Activated T-cell treated with anti-CD3 and anti-CD28 coated beads for 24 hours (primary cell): ENCODE measurements around the gene USP10.

ENCODE experiments used
- DNase-seq: peaks from one replicate; pipeline ENCODE4 v3.0.0-alpha.2; 2020; ENCODE audit warnings: low read depth

Gene USP10

DNA sequence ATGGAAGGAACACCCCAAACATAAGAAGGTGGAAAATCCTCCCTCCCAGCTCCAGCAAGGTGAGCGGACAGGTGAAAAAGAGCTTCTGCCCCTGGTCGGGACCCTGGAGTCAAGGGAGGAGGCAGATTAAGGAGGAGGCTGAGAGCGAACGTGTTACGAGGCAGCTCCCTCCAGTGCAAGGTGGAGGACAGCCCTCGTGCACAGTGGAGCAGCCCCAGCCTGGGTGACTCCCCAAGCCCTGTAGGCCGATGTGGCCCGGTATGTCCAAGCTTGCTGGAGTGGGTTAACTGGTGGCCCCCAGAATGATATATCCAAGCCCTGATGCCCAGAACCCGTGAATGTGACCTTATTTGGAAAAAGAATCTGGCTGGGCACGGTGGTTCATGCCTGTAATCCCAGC, 104.5 kb downstream of the USP10 start:
- DNase-seq = no peak

DNA sequence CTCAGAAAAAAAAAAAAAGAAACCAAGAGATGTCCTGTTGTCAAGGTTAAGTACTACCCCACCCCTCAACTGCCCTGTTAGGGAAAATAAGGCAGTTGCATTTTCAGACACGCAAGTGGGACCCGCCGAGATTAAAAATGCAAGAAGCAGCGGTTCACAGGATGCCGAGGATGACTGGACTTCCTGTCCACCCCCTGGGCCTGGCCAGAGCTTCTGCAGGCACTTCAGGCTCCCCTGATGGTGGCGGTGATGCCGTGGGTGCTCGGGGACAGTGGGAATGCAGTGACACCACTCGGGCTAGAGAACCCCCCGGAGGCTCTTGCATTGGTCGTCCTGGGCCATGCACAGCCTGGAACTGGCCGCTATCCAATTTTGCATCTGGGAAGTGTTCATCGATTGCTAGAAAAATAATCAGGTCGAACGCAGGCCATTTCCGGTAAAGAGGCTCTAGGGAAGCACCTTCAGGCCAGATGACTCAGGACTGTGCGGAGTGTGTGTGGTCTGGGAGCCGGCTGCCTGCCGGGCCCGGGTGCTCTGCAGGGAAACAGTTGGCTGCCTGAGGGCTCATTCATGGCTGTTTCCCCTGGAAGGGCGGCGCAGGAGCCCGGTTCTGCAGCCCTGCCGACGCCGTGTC, 106.6 kb downstream of the USP10 start:
- no peak for DNase-seq

DNA sequence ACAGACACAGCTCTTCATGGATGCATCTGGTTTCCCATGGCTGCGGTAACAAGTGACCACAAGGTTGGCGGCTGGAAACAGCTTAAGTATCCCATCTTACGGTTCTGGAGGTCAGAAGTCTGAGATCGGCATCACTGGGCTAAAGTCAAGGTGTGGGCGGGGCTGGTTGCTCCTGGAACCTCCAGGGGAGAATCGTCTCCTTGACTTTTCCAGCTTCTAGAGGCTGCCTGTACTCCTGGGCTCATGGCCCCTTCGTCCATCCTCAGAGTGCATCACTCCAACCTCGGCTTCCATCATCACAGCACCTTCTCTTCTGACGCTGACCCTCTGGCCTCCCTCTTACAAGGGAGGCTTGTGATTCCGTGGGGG, 107.1 kb downstream of the USP10 start:
- no peak for DNase-seq

DNA sequence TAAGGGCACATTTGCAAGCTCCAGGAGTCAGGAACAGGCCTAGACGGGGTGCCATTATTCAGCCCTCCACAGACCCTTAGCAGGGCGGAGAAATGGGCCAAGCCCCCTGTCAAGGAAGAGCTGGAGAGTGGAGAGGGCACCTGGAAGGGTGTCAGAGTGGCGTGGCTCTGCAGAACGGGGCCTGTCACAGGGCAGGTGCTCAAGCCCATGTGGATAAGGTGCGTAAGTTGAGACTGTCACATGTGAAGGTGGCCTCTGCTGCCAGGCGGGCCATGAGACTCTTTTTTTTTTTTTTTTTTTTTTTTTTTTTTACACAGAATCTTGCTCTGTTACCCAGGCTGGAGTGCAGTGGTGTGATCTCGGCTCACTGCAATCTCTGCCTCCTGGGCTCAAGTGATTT, 108.0 kb downstream of the USP10 start:
- no peak for DNase-seq

GRCh38 chr16:84808826-84809225, 109.0 kb downstream of the USP10 start:
- no peak for DNase-seq

- no peak for DNase-seq
These were observed 110.9 kb downstream of the USP10 start for GRCh38 chr16:84810518-84811273.

GRCh38 chr16:84811529-84811928, 111.7 kb downstream of the USP10 start:
- DNase-seq = no peak

GRCh38 chr16:84813141-84813934, 113.5 kb downstream of the USP10 start:
- no peak for DNase-seq

GRCh38 chr16:84815462-84815861, 115.7 kb downstream of the USP10 start:
- DNase-seq = no peak

GRCh38 chr16:84816023-84816422, 116.2 kb downstream of the USP10 start:
- no peak for DNase-seq

GRCh38 chr16:84816485-84816884, 116.7 kb downstream of the USP10 start:
- no peak for DNase-seq

DNA sequence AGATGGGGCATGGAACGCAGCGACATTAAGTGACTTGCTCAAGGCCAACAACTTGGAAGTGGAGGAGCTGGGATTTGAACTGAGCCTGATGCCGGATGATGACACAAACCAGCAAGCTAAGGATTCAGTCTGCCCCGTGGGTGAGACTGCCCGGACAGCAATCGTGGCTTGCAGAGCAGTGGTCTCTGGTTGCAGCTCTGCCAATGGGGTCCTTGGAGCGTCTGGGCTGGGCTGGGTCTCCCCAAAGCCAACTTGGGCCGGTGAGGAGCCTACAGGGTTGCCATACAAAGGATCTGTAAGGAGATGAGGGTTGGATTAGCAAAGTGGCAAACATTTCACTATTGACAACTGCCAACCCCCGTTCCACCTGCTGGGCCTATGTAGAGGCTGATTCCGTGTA, 117.4 kb downstream of the USP10 start:
- DNase-seq = no peak

DNA sequence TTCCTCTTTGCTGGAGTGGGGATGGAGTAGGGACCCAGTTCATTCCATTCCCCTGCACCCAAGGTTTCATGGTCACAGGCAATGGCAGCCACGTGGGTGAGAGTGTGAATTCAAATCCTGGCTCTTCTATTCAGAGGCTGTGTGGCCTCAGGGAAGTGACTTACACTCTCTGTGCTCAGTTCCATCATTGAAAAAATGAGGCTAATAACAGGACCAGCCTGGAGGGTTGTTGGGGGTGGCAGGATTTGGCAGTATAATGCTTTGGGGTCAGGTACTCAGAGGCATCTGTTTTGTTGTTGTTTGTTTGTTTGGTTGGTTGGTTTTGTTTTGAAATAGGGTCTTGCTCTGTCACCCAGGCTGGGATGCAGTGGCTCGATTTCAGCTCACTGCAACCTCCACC, 117.8 kb downstream of the USP10 start:
- DNase-seq = no peak

DNA sequence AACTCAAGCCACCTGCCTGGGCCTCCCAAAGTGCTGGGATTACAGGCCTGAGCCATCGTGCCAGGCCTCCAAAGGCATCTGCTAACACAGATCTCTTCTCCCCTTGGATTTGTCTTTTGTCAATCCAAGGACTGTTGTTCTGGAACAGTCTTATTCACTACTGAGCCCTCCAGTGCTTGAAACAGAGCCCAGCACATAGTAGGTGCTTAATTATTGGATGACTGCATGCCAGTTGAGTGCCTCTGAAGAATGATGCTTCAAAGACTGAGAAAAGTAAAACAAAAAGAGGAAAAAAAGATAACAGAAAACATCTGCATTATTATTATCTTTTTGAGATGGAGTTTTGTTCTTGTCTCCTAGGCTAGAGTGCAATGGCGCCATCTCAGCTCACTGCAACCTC, 118.3 kb downstream of the USP10 start:
- no peak for DNase-seq

DNA sequence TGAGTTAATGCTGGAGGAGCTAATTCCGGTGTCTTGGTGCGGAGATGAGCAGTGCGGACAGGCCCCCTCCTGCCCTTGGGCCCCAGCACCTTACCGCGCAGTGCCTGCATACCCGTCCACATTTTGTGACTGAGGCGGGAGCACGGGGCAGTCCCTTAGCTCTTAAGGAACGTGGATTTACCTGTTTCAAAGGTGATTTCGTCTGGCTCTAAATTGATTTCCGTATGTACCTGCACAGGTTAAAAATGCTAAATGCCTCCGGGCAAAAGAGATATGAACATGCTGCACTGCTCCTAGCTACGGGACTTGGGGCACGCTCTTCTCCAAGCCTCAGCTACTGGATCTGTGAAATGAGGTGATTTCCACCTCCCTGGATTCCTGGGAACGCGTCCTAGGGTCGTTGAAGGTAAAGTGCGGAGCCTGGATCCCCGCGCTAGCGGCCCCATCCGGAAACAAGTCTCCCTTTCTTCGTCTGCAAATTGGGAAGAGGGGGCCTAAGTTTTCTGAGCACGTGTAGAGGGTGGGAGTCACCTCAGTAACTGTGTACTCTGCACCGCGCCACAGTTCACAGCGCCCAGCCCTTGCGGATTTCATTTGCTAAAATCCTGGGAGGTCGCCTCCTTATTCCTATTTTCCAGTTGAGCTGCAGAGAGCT, 119.3 kb downstream of the USP10 start:
- no peak for DNase-seq

- DNase-seq = peak; percentile 82
These were observed 120.0 kb downstream of the USP10 start, which contains the start of gene CRISPLD2 for GRCh38 chr16:84819644-84820304. TSS of gene CRISPLD2 (plus strand) at chr16:84819985. CDS start at chr16:84838496, 18,511 bp downstream.

GRCh38 chr16:84820305-84820684, 120.5 kb downstream of the USP10 start:
- no peak for DNase-seq

DNA sequence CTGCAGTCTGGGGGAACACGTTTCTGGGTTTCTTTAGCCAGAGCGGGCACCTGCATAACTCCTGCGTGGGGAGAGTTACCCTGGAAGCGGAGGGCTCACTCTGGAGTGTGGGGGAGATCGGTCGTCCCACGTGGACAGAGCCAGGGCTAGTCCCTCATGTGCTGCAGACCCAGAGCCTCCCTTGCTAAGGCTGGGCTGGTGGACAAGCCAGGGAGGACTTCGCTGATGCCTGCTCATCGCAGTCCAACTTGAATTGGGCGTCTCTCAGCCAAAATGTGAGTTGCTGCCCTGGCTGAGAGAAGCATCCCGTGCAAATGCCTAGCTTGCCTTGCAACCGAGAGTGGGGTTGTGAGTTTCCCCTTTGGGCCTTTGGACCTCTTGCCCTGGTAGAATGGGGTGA, 121.0 kb downstream of the USP10 start:
- no peak for DNase-seq

- DNase-seq = no peak
These were observed 121.4 kb downstream of the USP10 start for GRCh38 chr16:84821179-84821578.

- no peak for DNase-seq
These were observed 122.2 kb downstream of the USP10 start for GRCh38 chr16:84821728-84822689.

DNA sequence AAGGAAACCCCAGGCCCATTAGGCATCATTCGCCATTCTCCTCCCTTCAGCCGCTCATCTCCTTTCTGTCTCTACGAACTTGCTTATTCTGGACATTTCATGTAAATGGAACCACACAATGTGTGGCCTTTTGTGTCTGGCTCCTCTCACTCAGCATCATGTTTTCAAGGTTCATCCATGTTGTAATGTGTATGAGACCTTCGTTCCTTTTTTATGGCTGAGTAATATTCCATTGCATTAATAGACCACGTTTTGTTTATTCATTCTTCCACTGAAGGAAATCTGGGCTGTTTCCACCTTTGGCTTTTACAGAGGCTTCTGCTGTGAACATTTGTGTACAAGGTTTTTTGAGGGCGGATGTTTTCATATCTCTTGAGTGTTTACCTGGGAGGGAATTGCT, 123.2 kb downstream of the USP10 start:
- DNase-seq = no peak
